ENCODE data around the gene CYP2U1. TPM values are rescaled to one million over a fixed set of nuclear protein-coding genes. Genes with fewer than 3 reads are reported as not detected.

Gene CYP2U1
- total and polyA plus RNA-seq, 2 donors (not counting 3 experiments of a cell fraction or from before 2014, with no cell fraction given), result 2.9 to 5.8 TPM

GRCh38 chr4:107989537-107990386 lies 58.4 kb downstream of the CYP2U1 start, which contains the start of gene HADH:
Gene HADH, plus strand, starts transcription at chr4:107989889. Its CDS starts 44 bp downstream, at chr4:107989933.
- Histone ChIP-seq H2AFZ (ENCODE audit: low read depth, low read length) (peak within 1 kb of the TSS; percentile 93), H3K27me3 (ENCODE audit: control insufficient read depth in 2 of 2, insufficient read depth in 2 of 2, low read length in 2 of 2) (no peaks in the 10 kb centered on the region), H3K27ac (ENCODE audit: insufficient read depth, low read depth, low read length) (peak within 1 kb of the TSS; percentile 26), H3K9me1 (replicated peaks; ENCODE audit: control insufficient read depth, extremely low read depth, insufficient read depth, low read length) (no peaks in the 10 kb centered on the region), H3K4me2 (ENCODE audit: insufficient read depth, low read length) (peak within 1 kb of the TSS; percentile 69), H3K4me3 (replicated peaks in 1 of 3; ENCODE audit: insufficient read depth in 1 of 3, low read depth in 1 of 3, low read length in 3 of 3) (peak within 1 kb of the TSS; percentile 52 to 66 (median 64)), H3K4me1 (ENCODE audit: control insufficient read depth, extremely low read depth, insufficient read depth, low read length) (peaks cover 6% of the 10 kb centered on the region), H3K79me2 (ENCODE audit: control insufficient read depth, insufficient read depth, low read length) (peaks cover 9% of the 10 kb centered on the region), H3K9me3 (replicated peaks; ENCODE audit: control insufficient read depth, insufficient read depth, low read length) (no peaks in the 10 kb centered on the region), H3K36me3 (ENCODE audit: control insufficient read depth in 2 of 2, extremely low read depth in 1 of 2, insufficient read depth in 2 of 2, low read length in 2 of 2) (no peaks in the 10 kb centered on the region), H4K20me1 (replicated peaks; ENCODE audit: control insufficient read depth, extremely low read depth, insufficient read depth, low read length) (no peaks in the 10 kb centered on the region), H3K9ac (replicated peaks; ENCODE audit: extremely low read depth, insufficient read depth, low read length) (peak within 1 kb of the TSS; percentile 64)
- peak; percentile 80 for FAIRE-seq
- BruUV-seq (replicated peaks), result TSS peak; percentile 42
- TF ChIP-seq POLR2A (IDR thresholded peaks at IDR 0.05; ENCODE audit: low read depth, low read length) (peak; percentile 45), POLR2AphosphoS5 (IDR thresholded peaks at IDR 0.05; ENCODE audit: insufficient read depth, low read depth, low read length) (no peak)
- ChIA-PET POLR2A (interaction anchor here (0.5 to 0.7 kb wide), 2 partner anchors 504 to 591 kb away, joined by 3 read pairs; no protein-coding TSS in a partner anchor), CTCF (interaction anchor here (1.1 to 2.8 kb wide), 4 partner anchors 9 to 58 kb away, joined by 3 to 12 read pairs (median 3); no protein-coding TSS in a partner anchor)
- dilution Hi-C loops (cut with MboI; ENCODE audit: extremely low pct_ligation_motif_present, low sequenced_read_pairs), result no loop called here
- peak; percentile 93 for DNase-seq (ENCODE audit: low read depth, low spot score)
- intact Hi-C loops (cut with micrococcal nuclease), result loop anchor here (1.0 to 5.0 kb wide), 2 partner anchors 58 to 167 kb away; partner anchors contain the start of genes CYP2U1 and SGMS2

GRCh38 chr4:107991945-107992630 lies 60.7 kb downstream of the CYP2U1 start:
- no peak overlapping the region for H3K9ac ChIP-seq (replicated peaks; ENCODE audit: extremely low read depth, insufficient read depth, low read length)
- ChIA-PET CTCF (interaction anchor here (1.5 to 2.8 kb wide), 2 partner anchors 27 to 234 kb away, joined by 4 to 12 read pairs; no protein-coding TSS in a partner anchor), POLR2A (no interaction called here)
- H2AFZ ChIP-seq (ENCODE audit: low read depth, low read length), result no peak overlapping the region
- H3K4me2 ChIP-seq (ENCODE audit: insufficient read depth, low read length), result no peak overlapping the region
- TF ChIP-seq EZH2 (IDR thresholded peaks at IDR 0.05; ENCODE audit: borderline replicate concordance, low read depth, low read length, severe bottlenecking) (no peak), JUN (IDR thresholded peaks at IDR 0.05; ENCODE audit: borderline replicate concordance, insufficient read depth, insufficient read length, low read depth) (no peak), POLR2AphosphoS5 (IDR thresholded peaks at IDR 0.05; ENCODE audit: insufficient read depth, low read depth, low read length) (no peak), POLR2A (IDR thresholded peaks at IDR 0.05; ENCODE audit: low read depth, low read length) (no peak), FOS (IDR thresholded peaks at IDR 0.05; ENCODE audit: borderline replicate concordance, insufficient read depth, low read length) (no peak), CTCF (IDR thresholded peaks at IDR 0.05; ENCODE audit: extremely low read depth in 1 of 2, insufficient read depth in 1 of 2, low read depth in 1 of 2, low read length in 2 of 2) (no peak), MYC (IDR thresholded peaks at IDR 0.05; ENCODE audit: low read depth, low read length) (no peak), MAX (IDR thresholded peaks at IDR 0.05; ENCODE audit: insufficient read depth, insufficient read length) (no peak), GATA2 (IDR thresholded peaks at IDR 0.05; ENCODE audit: insufficient read depth, insufficient read length, low read depth, low read length) (no peak)
- no peaks in the 10 kb centered on the region for H4K20me1 ChIP-seq (replicated peaks; ENCODE audit: control insufficient read depth, extremely low read depth, insufficient read depth, low read length)
- H3K9me1 ChIP-seq (replicated peaks; ENCODE audit: control insufficient read depth, extremely low read depth, insufficient read depth, low read length), result no peaks in the 10 kb centered on the region
- dilution Hi-C loops (cut with MboI; ENCODE audit: extremely low pct_ligation_motif_present, low sequenced_read_pairs), result no loop called here
- no peak overlapping the region for H3K4me3 ChIP-seq (replicated peaks in 1 of 3; ENCODE audit: insufficient read depth in 1 of 3, low read depth in 1 of 3, low read length in 3 of 3)
- BruUV-seq (replicated peaks), result no TSS peak
- no peaks in the 10 kb centered on the region for H3K27me3 ChIP-seq (ENCODE audit: control insufficient read depth in 2 of 2, insufficient read depth in 2 of 2, low read length in 2 of 2)
- DNase-seq (ENCODE audit: low read depth, low spot score) (no peak), FAIRE-seq (no peak)
- H3K27ac ChIP-seq (ENCODE audit: insufficient read depth, low read depth, low read length), result no peak overlapping the region
- no peaks in the 10 kb centered on the region for H3K36me3 ChIP-seq (ENCODE audit: control insufficient read depth in 2 of 2, extremely low read depth in 1 of 2, insufficient read depth in 2 of 2, low read length in 2 of 2)
- peaks cover 6% of the 10 kb centered on the region for H3K4me1 ChIP-seq (ENCODE audit: control insufficient read depth, extremely low read depth, insufficient read depth, low read length)
- intact Hi-C loops (cut with micrococcal nuclease), result no loop called here
- H3K79me2 ChIP-seq (ENCODE audit: control insufficient read depth, insufficient read depth, low read length), result peaks cover 9% of the 10 kb centered on the region
- no peaks in the 10 kb centered on the region for H3K9me3 ChIP-seq (replicated peaks; ENCODE audit: control insufficient read depth, insufficient read depth, low read length)
